Common myeloid progenitor, CD34-positive (primary cell): ENCODE data around the gene LMF1.

ENCODE experiments used
- CTCF ChIA-PET: fragments of 350-600 bp; sonication (Branson Sonifier 250); formaldehyde crosslinking; loops from one replicate; lab custom pipeline; 2021; ENCODE audit warnings: antibody characterized with exemption; lab: Charles Lee
- POLR2A ChIA-PET: fragments of 350-600 bp; sonication (Branson Sonifier 250); formaldehyde crosslinking; loops from one replicate; lab custom pipeline; 2021; ENCODE audit warnings: antibody characterized with exemption; lab: Charles Lee
- DNase-seq, 3 donors: peaks; one replicate each; pipeline versions ENCODE4 v3.0.0 to v3.0.0-alpha.2; 2013
- H3K27ac ChIP-seq, 2 experiments: 1 replicate in 1 of 2; 2 replicates in 1 of 2; pipeline ENCODE4 v1.7.0; 2013; ENCODE audit warnings: inconsistent platforms in 2 of 2, low read length in 2 of 2, mild to moderate bottlenecking in 2 of 2, low read depth in 1 of 2, moderate library complexity in 1 of 2; ENCODE audit not compliant: severe bottlenecking in 2 of 2, insufficient read depth in 1 of 2, poor library complexity in 1 of 2
- H3K27me3 ChIP-seq, 5 experiments: replicated peaks in 2 of 5; 1 replicate in 3 of 5; 2 replicates in 2 of 5; pipeline versions ENCODE4 v1.6.1 to v1.7.0; 2013; ENCODE audit warnings: low read length in 4 of 5, mild to moderate bottlenecking in 2 of 5, moderate library complexity in 2 of 5, inconsistent platforms in 1 of 5; ENCODE audit not compliant: insufficient read depth in 5 of 5, control insufficient read depth in 4 of 5
- H3K36me3 ChIP-seq, 4 experiments: 1 replicate in 2 of 4; 2 replicates in 2 of 4; pipeline versions ENCODE4 v1.6.1 to v1.7.0; 2013; ENCODE audit warnings: low read length in 3 of 4, control low read depth in 1 of 4, mild to moderate bottlenecking in 1 of 4; ENCODE audit not compliant: control insufficient read depth in 4 of 4, insufficient read depth in 4 of 4
- H3K4me1 ChIP-seq, 4 experiments: 1 replicate in 3 of 4; 2 replicates in 1 of 4; pipeline versions ENCODE4 v1.6.1 to v1.7.1; 2013; ENCODE audit warnings: low read length in 3 of 4, mild to moderate bottlenecking in 3 of 4, control low read depth in 1 of 4, inconsistent platforms in 1 of 4, moderate library complexity in 1 of 4; ENCODE audit not compliant: control insufficient read depth in 4 of 4, insufficient read depth in 4 of 4; ENCODE audit errors: control extremely low read depth in 1 of 4
- H3K4me3 ChIP-seq, 7 experiments: 1 replicate in 4 of 7; 2 replicates in 3 of 7; pipeline versions ENCODE4 v1.5.1 to v1.7.0; 2013; ENCODE audit warnings: mild to moderate bottlenecking in 7 of 7, low read length in 6 of 7, moderate library complexity in 6 of 7, inconsistent platforms in 2 of 7, low read depth in 2 of 7, control low read depth in 1 of 7; ENCODE audit not compliant: insufficient read depth in 4 of 7, control insufficient read depth in 1 of 7; ENCODE audit errors: extremely low read depth in 1 of 7
- H3K9me3 ChIP-seq, 5 experiments: 1 replicate in 4 of 5; 2 replicates in 1 of 5; pipeline versions ENCODE4 v1.6.1 to v1.7.1; 2013; ENCODE audit warnings: low read length in 4 of 5, mild to moderate bottlenecking in 2 of 5, inconsistent platforms in 1 of 5, low read depth in 1 of 5, moderate library complexity in 1 of 5; ENCODE audit not compliant: control insufficient read depth in 4 of 5, insufficient read depth in 2 of 5; ENCODE audit errors: control extremely low read depth in 1 of 5
- WGBS: methylation state at CpG from one replicate; pipeline ENCODE4 v1.1.5; 2013; ENCODE audit not compliant: insufficient coverage; 5-methylcytosine and 5-hydroxymethylcytosine counted together

The LMF1 gene

GRCh38 chr16:985646-986400 lies 15.0 kb upstream of the LMF1 start:
- CTCF ChIA-PET = interaction anchor here (1.0 kb wide), 1 partner anchor 11 kb away, joined by 4 read pairs; no protein-coding TSS in a partner anchor
- Histone ChIP-seq H3K9me3 (no peaks in the 10 kb centered on the region), H3K36me3 (no peaks in the 10 kb centered on the region), H3K4me1 (peaks cover 0 to 14% (median 8%) of the 10 kb centered on the region in 4 experiments), H3K4me3 (no peak overlapping the region), H3K27ac (no peak overlapping the region), H3K27me3 (peaks cover 0 to 56% (median 21%) of the 10 kb centered on the region in 5 experiments)
- POLR2A ChIA-PET = no interaction called here
- no peak for DNase-seq
- WGBS = 93% methylated on average over 28 of the region's 32 CpGs

- peaks cover 0 to 22% (median 16%) of the 10 kb centered on the region in 4 experiments for H3K4me1 ChIP-seq
- 97% methylated on average over 74 of the region's 78 CpGs for WGBS
- no peak overlapping the region for H3K4me3 ChIP-seq
- CTCF ChIA-PET = interaction anchor here (1.0 kb wide), 1 partner anchor 10 kb away, joined by 4 read pairs; no protein-coding TSS in a partner anchor
- no peak for DNase-seq
- H3K27ac ChIP-seq = no peak overlapping the region
- no peaks in the 10 kb centered on the region for H3K36me3 ChIP-seq
- POLR2A ChIA-PET = no interaction called here
- no peaks in the 10 kb centered on the region for H3K9me3 ChIP-seq
- peaks cover 0 to 63% (median 24%) of the 10 kb centered on the region in 5 experiments for H3K27me3 ChIP-seq
These were observed 14.2 kb upstream of the LMF1 start for GRCh38 chr16:984736-985636.

GRCh38 chr16:984121-984694 lies 13.4 kb upstream of the LMF1 start:
- no peak overlapping the region for H3K4me3 ChIP-seq
- POLR2A ChIA-PET = no interaction called here
- DNase-seq = no peak
- CTCF ChIA-PET = no interaction called here
- WGBS = 97% methylated on average over 22 of the region's 22 CpGs
- H3K9me3 ChIP-seq = no peaks in the 10 kb centered on the region
- H3K27ac ChIP-seq = no peak overlapping the region
- H3K36me3 ChIP-seq = no peaks in the 10 kb centered on the region
- peaks cover 0 to 27% (median 18%) of the 10 kb centered on the region in 4 experiments for H3K4me1 ChIP-seq
- peaks cover 0 to 71% (median 26%) of the 10 kb centered on the region in 5 experiments for H3K27me3 ChIP-seq

GRCh38 chr16:983044-984030 lies 12.6 kb upstream of the LMF1 start:
- Histone ChIP-seq H3K27ac (no peak overlapping the region), H3K4me3 (no peak overlapping the region), H3K4me1 (peaks cover 0 to 27% (median 18%) of the 10 kb centered on the region in 4 experiments), H3K9me3 (no peaks in the 10 kb centered on the region), H3K27me3 (peaks cover 0 to 73% (median 23%) of the 10 kb centered on the region in 5 experiments), H3K36me3 (no peaks in the 10 kb centered on the region)
- ChIA-PET POLR2A (no interaction called here), CTCF (no interaction called here)
- WGBS = 86% methylated on average over 53 of the region's 59 CpGs
- no peak for DNase-seq

DNA sequence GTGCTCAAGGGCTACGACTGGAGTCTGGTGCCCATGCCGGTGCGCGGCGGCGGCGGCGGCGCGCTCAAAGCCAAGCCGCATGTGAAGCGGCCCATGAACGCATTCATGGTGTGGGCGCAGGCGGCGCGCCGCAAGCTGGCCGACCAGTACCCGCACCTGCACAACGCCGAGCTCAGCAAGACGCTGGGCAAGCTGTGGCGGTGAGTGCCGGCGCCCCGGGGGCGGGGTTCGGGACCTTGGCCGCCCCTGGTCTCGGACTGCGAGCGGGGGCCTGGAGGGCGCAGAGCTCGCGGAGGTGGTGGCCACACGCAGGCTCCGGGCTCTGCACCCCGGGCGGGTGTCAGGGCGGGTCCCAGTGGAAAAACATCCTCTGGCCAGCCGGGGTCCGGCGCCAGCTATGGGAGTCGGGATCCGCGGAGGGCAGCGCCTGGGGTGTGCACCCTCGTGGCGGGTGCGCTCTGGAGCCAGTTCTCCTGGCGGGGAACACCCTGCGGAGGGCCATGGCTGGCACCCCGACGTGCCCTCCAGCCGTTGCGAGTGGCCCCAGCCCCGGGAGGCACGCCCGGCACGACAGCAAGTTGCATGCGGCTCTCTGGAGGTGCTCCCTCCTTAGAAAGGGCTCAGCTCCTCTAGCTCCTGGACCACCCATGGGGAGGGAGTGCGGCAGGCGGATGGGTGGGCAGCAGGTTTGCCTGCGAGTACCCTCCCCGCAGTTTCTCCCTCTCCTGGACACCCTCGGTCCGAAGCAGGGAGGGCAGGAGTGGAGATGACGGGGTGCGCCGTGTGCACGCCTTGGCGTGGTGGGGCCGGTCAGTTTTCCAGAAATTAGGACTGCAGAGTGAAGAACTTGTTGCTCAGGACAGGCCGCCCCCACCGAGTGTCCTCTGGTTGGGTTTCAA lies 11.6 kb upstream of the LMF1 start:
- peak in 2 of 3 donors; percentile 17 to 33 for DNase-seq
- ChIA-PET POLR2A (no interaction called here), CTCF (no interaction called here)
- 18% methylated on average over 70 of the region's 76 CpGs for WGBS
- H3K4me1 ChIP-seq = peaks cover 0 to 27% (median 18%) of the 10 kb centered on the region in 4 experiments
- peak overlapping the region in 4 of 7 experiments; percentile 54 to 57 (median 55) for H3K4me3 ChIP-seq
- H3K9me3 ChIP-seq = no peaks in the 10 kb centered on the region
- no peaks in the 10 kb centered on the region for H3K36me3 ChIP-seq
- peaks cover 0 to 81% (median 25%) of the 10 kb centered on the region in 5 experiments for H3K27me3 ChIP-seq
- H3K27ac ChIP-seq = no peak overlapping the region
